Transverse colon (tissue), 4 donors: ENCODE data around the gene GABRG3.

Source experiments
- POLR2A ChIP-seq: fragments of 450-650 bp; IDR thresholded peaks from one replicate; pipeline ENCODE4 v1.6.1; 2016; ENCODE audit warnings: antibody characterized with exemption, mild to moderate bottlenecking, moderate library complexity
- POLR2AphosphoS5 ChIP-seq, 3 donors: sonication (generic); formaldehyde crosslinking; IDR thresholded peaks; one replicate each; pipeline ENCODE4 v1.6.1; 2016; ENCODE audit warnings: antibody characterized with exemption in 3 of 3
- TF ChIP-seq, protein P1 (sequence below), 5 experiments: fragments of 200-600 bp in 3 of 5; fragments of 450-650 bp in 2 of 5; sonication (generic) in 3 of 5; IDR thresholded peaks; 1 replicate in 2 of 5; 2 replicates in 3 of 5; pipeline ENCODE4 v1.5.1; 2016 to 2017; ENCODE audit warnings: antibody characterized with exemption in 5 of 5, inconsistent platforms in 3 of 5, mild to moderate bottlenecking in 2 of 5, moderate library complexity in 1 of 5

GRCh38 chr15:27065785-27066184, 94.8 kb downstream of the GABRG3 start:
- TF ChIP-seq, protein P1, sequence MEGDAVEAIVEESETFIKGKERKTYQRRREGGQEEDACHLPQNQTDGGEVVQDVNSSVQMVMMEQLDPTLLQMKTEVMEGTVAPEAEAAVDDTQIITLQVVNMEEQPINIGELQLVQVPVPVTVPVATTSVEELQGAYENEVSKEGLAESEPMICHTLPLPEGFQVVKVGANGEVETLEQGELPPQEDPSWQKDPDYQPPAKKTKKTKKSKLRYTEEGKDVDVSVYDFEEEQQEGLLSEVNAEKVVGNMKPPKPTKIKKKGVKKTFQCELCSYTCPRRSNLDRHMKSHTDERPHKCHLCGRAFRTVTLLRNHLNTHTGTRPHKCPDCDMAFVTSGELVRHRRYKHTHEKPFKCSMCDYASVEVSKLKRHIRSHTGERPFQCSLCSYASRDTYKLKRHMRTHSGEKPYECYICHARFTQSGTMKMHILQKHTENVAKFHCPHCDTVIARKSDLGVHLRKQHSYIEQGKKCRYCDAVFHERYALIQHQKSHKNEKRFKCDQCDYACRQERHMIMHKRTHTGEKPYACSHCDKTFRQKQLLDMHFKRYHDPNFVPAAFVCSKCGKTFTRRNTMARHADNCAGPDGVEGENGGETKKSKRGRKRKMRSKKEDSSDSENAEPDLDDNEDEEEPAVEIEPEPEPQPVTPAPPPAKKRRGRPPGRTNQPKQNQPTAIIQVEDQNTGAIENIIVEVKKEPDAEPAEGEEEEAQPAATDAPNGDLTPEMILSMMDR (IDR thresholded peaks at IDR 0.05), result no peak
- TF ChIP-seq POLR2AphosphoS5 (IDR thresholded peaks at IDR 0.05), result no peak
- TF ChIP-seq POLR2A, result no peak
